ENCODE results near the gene AOPEP. TPM values are rescaled to one million over a fixed set of nuclear protein-coding genes. Genes with fewer than 3 reads are reported as not detected.

The AOPEP gene
- total RNA-seq, 6 donors from 2014 or later = 55.4 to 410 (median 111) TPM

DNA sequence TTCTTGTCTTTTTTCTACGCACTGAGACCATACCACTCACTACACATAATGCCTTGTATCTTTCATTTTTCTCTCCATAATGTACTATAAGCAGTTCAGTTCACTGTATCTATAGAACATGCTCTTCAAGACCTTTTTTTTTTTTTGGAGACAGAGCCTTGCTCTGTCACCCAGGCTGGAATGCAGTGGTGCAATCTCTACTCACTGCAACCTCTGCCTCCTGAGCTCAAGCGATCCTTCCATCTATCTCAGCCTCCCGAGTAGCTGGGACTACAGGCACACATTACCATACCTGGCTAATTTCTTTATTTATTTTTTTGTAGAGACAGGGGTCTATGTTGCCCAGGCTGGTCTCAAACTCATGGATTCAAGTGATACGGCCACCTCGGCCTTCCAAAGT lies 382.3 kb downstream of the AOPEP start:
- peaks cover 0 to 61% (median 26%) of the 10 kb centered on the region in 4 donors for H3K36me3 ChIP-seq
- no peak overlapping the region for H3K4me3 ChIP-seq
- H3K27ac ChIP-seq = no peak overlapping the region
- no peaks in the 10 kb centered on the region for H3K9me3 ChIP-seq
- TF ChIP-seq POLR2AphosphoS5 (IDR thresholded peaks at IDR 0.05) (no peak), POLR2A (IDR thresholded peaks at IDR 0.05) (no peak), EP300 (IDR thresholded peaks at IDR 0.05) (no peak)
- TF ChIP-seq, protein P1, sequence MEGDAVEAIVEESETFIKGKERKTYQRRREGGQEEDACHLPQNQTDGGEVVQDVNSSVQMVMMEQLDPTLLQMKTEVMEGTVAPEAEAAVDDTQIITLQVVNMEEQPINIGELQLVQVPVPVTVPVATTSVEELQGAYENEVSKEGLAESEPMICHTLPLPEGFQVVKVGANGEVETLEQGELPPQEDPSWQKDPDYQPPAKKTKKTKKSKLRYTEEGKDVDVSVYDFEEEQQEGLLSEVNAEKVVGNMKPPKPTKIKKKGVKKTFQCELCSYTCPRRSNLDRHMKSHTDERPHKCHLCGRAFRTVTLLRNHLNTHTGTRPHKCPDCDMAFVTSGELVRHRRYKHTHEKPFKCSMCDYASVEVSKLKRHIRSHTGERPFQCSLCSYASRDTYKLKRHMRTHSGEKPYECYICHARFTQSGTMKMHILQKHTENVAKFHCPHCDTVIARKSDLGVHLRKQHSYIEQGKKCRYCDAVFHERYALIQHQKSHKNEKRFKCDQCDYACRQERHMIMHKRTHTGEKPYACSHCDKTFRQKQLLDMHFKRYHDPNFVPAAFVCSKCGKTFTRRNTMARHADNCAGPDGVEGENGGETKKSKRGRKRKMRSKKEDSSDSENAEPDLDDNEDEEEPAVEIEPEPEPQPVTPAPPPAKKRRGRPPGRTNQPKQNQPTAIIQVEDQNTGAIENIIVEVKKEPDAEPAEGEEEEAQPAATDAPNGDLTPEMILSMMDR (IDR thresholded peaks at IDR 0.05) = no peak
- H3K27me3 ChIP-seq = no peaks in the 10 kb centered on the region
- no peaks in the 10 kb centered on the region for H3K4me1 ChIP-seq
- WGBS, 2 donors = 95% methylated on average over 5 of the region's 5 CpGs
- no peak for DNase-seq
- no peak for ATAC-seq (ENCODE audit: low FRiP score in 2 of 2)

DNA sequence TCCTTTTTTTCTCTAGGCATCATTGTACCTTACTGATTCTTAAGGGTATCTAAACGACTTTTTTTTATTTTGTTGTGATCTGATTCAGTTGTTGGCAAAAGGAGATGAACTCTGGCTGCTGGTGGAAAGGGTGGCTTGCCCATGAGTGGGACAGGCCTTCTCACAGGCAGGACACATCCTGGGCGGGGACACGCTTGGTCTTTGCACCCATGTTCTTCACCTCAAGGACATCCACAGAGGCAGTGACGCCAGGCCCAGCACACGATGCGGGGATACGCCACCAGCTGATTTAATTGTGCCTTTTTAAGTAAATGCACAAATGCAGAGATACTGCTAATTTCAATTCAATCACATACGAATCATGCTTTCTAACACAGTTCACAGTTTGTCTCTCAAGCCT lies 383.0 kb downstream of the AOPEP start:
- Histone ChIP-seq H3K4me3 (no peak overlapping the region), H3K27me3 (no peaks in the 10 kb centered on the region), H3K27ac (no peak overlapping the region), H3K4me1 (no peaks in the 10 kb centered on the region), H3K9me3 (no peaks in the 10 kb centered on the region), H3K36me3 (peaks cover 0 to 64% (median 26%) of the 10 kb centered on the region in 4 donors)
- ATAC-seq (ENCODE audit: low FRiP score in 2 of 2) (no peak), DNase-seq (no peak)
- TF ChIP-seq POLR2AphosphoS5 (IDR thresholded peaks at IDR 0.05) (no peak), EP300 (IDR thresholded peaks at IDR 0.05) (no peak), POLR2A (IDR thresholded peaks at IDR 0.05) (no peak)
- TF ChIP-seq, protein P1 (IDR thresholded peaks at IDR 0.05) = no peak
- WGBS, 2 donors = 93 to 94% methylated on average over 8 of the region's 8 CpGs

DNA sequence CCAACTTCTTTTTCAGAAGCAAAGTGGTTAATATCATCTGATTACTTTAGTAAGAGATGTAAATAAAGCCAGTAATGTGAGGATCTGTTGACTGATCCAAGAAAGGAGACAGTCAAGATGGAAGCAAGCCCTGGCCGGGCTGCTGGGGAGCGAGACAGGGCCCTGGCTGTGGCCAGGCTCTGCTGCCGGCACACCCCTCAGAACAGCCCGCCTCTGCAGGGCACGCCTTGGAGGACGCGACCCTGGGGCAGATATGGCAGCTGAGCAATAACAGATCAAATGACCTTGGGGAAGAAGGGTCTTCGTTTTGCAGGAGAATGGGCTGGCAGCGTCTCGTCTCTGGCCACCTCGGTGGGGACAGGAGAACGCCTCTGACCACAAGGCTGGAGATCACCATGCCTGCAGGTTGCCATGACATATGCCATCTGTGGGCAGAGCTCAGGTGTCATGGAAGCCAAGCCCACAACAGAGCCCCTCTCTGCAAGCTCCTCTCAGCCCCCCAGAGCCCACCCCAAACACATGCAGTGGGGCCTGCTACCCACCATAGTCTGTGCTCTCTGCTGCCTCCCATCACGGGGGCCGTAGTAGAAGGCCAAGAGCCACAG lies 384.5 kb downstream of the AOPEP start:
- ATAC-seq (ENCODE audit: low FRiP score in 2 of 2) (no peak), DNase-seq (no peak)
- no peak for TF ChIP-seq POLR2AphosphoS5 (IDR thresholded peaks at IDR 0.05)
- TF ChIP-seq, protein P1 (IDR thresholded peaks at IDR 0.05) = no peak
- TF ChIP-seq POLR2A (IDR thresholded peaks at IDR 0.05) = no peak
- TF ChIP-seq EP300 (IDR thresholded peaks at IDR 0.05) = no peak
- 85 to 88% methylated on average over 13 to 14 of the region's 14 CpGs for WGBS, 2 donors
- no peaks in the 10 kb centered on the region for H3K27me3 ChIP-seq
- H3K36me3 ChIP-seq = peaks cover 0 to 59% (median 22%) of the 10 kb centered on the region in 4 donors
- H3K9me3 ChIP-seq = no peaks in the 10 kb centered on the region
- H3K4me3 ChIP-seq = no peak overlapping the region
- H3K4me1 ChIP-seq = no peaks in the 10 kb centered on the region
- H3K27ac ChIP-seq = no peak overlapping the region

DNA sequence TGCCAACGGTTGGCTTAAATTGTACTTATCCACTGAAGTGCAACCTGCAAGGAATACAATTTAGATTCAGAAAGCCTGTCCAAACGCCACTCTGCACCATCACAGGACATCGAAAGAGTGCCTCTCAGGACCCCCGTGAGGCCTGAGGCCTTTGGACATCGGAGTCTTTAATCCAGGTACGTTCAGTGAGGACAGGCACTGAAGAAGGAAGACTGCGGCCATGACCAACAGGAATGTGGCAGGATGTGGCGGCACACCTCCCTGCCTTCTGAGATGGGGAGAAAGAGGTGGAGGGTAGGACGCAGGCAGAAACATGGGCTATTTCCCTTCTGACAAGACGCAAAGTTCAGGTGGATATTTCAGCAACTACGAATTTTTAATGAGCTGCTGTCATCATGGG lies 385.2 kb downstream of the AOPEP start:
- H3K4me3 ChIP-seq = no peak overlapping the region
- WGBS, 2 donors = 94 to 97% methylated on average over 11 of the region's 11 CpGs
- H3K4me1 ChIP-seq = no peaks in the 10 kb centered on the region
- no peak overlapping the region for H3K27ac ChIP-seq
- TF ChIP-seq POLR2AphosphoS5 (IDR thresholded peaks at IDR 0.05) = no peak
- no peak for TF ChIP-seq POLR2A (IDR thresholded peaks at IDR 0.05)
- no peak for TF ChIP-seq EP300 (IDR thresholded peaks at IDR 0.05)
- TF ChIP-seq, protein P1 (IDR thresholded peaks at IDR 0.05) = no peak
- peaks cover 0 to 52% (median 18%) of the 10 kb centered on the region in 4 donors for H3K36me3 ChIP-seq
- H3K9me3 ChIP-seq = no peaks in the 10 kb centered on the region
- no peak for ATAC-seq (ENCODE audit: low FRiP score in 2 of 2)
- H3K27me3 ChIP-seq = no peaks in the 10 kb centered on the region
- DNase-seq = no peak

Data from upper lobe of left lung (tissue), 6 donors.